ENCODE results near the gene SLC38A10. TPM values are rescaled to one million over a fixed set of nuclear protein-coding genes. Genes with fewer than 3 reads are reported as not detected.
A peak's percentile ranks its signal among the peaks of the same experiment; 100 is the strongest.

Gene SLC38A10
- polyA plus RNA-seq, 12 donors, result 32.7 to 57.4 (median 40.4) TPM; not detected in 1

DNA sequence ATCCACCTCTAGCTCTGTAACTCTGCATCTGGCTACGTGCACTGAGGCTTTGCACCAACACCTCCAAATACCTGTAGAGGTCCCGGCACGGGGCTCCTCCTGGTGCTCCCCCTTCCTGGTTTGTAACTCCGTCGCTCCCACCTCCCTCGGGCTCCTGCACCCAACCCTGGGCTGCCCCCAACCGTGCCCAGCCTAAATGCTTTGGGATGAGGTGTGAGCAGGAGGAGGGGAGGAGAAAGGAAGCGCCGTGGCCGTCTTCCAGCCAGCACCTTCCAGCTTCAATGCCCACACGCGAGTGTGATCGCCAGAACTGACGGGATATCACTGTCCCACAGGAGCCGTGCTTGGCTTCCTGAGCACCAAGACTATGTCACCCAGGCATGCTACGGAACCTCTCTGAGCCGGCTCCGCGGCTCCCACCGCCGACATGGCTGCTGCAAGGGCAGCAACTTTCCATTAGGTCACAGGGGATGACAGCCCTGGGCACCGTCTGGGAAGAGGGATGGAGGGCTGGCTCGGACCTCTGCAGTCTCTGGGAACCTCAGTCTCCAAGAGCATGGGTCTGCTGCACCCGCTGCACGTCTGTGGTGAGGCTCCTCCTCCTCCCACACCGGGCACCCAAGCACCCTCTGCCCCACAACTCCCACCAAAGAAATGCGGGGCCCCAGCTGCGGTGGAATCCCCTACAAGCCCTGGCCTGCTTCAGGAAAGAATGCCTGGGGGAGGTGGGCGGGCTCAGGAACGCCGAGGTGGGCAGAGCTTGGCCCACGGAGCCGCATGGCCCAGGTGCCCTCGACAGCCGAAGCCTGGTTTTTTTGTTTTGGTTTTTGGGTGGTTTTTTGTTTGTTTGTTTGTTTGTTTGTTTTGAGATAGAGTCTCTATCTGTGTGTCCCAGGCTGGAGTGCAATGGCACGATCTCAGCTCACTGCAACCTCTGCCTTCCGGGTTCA, 6.4 kb upstream of the SLC38A10 start:
- no peak for DNase-seq

GRCh38 chr17:81300586-81301155, 5.6 kb upstream of the SLC38A10 start:
- DNase-seq, result no peak

GRCh38 chr17:81299846-81300585, 4.9 kb upstream of the SLC38A10 start:
- DNase-seq, result no peak

- DNase-seq, result no peak
These were observed 4.1 kb upstream of the SLC38A10 start for GRCh38 chr17:81298991-81299738.

DNA sequence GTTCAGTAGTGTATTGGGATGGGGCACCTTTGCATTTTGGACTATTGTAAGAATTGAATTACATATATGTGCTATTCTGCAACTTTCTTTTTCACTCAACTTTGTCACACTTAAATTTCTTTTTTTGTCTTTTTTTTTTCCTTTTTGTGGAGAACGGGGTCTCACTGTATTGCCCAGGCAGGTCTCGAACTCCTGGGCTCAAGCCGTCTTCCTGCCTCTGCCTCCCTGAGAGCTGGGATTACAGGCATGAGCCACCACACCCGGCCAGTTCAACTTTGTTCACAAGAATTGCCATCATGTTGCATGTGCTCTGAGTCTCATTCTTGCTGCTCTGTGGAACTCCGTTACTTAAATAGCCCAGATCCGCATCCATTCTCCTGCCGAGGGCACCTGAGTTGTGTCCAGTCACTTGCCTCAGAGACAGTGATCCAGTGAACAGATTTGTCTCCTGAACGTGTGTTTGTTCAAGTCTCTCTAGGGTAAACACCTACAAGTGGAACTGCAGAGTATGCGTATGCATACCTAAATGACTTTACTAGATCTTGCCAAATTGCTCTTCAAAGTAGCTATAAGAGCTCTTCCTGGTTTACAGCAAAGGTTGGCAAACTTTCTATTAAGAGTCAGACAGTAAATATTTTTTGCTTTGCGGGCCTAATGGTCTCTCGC, 3.4 kb upstream of the SLC38A10 start:
- no peak for DNase-seq

DNA sequence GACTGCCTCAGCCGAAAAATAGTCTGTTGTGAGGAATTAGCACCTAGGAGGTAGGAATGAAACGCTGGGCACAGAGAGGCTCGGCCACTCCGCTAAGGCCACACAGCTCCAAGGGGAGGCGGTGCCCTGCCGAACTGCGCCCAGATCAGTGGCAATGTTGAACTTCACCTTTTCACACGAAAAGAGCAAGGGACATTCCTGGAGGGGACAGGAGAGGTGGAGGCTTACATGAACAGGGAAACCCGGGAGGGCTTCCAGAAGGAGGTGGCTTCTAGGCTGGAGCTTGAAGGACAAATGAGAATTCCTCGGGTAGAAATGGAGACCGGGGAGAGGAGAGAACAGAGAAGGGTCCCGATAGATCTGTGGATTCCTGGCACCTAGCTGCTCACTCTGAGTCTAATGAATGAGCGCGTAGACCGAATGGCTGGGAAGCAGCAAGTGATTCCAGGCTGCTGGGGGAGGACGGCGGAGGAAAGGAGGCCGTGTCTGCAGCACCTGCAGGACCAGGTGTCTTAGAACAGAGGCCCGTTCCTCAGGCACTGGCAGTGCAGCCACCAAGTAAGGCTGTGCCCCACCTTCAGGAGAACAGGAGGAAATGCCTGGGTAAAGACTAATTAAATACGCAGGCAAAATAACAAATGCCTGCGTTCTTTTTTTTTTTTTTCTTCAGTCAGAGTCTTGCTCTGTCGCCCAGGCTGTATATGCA, 722 bp upstream of the SLC38A10 start:
- no peak for DNase-seq

GRCh38 chr17:81294512-81295030, 536 bp downstream of the SLC38A10 start:
- DNase-seq, result no peak

DNA sequence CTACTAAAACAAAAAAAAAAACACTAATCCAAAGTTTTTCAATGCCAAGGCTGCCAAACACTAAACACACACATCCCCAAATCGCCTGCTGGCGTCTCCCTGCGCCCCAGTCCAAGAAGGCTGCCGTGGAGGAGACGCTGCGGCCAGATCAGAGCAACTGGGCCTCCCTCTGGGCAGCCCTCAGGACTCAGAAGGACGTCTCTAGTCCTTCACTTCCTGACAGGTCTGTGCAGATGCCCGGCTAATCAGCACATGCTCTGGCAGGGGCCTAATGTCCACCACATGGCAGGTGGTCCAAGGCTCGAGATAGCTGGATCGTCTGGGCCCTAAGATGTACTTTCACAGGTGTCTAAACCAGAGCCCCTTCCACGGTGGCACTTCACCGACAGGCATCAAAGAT, 2.7 kb downstream of the SLC38A10 start:
- DNase-seq, result no peak

DNA sequence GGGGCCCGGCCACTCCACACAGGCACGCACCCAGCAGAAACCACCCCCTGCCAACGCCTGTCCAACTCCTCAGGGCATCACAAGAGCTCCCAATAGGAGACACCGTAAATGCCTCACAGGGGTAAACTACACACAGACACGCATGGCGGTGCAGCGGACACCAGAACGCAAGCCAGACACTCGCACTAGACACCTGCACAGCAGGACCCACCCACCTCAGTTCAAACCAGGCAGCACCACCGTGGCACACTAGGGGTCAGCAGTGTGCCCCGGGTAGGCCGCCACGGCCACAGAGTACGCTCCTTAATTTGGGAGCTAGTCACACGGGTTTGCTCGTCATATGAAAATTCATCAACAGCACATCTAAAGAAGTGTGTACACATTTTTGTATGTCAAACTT, 3.4 kb downstream of the SLC38A10 start:
- DNase-seq, result no peak

DNA sequence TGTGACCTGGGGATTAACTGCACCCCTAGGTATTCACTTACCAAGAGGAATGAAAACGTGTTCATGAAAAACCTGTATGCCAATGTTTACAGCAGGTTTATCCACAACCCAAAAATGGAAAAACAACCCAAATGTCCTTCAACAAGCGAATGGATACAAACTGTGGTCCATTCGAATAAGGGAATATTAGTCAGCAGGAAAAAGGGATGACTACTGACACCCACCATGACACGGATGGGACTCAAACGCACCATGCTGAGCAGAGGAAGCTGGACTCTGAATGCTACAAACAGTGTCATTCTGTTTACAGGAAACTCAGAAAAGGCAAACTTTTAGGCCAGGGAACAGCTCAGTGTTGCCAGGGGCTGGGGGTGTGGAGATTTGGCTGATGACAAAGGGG, 4.9 kb downstream of the SLC38A10 start:
- no peak for DNase-seq

- DNase-seq, result no peak
These were observed 5.5 kb downstream of the SLC38A10 start for GRCh38 chr17:81289627-81290026.

DNA sequence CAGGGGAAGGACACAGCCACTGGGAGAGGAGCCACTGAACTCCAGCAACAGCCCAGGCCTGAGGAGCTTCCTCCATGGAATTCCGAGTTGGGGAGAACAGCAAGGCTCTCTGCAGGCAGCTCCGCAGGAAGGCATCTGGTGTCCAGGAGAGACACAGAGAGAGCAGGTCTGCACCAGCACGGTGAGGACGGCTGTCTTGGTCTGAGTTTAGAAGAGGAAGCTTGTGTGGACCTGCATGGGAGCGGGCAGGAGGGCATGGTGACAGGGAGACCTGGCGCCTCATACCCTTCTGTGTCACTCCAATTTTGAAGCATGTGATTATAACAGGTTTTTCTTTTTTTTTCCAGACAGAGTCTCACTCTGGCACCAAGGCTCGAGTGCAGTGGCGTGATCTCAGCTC, 6.4 kb downstream of the SLC38A10 start:
- DNase-seq, result no peak

- DNase-seq, result no peak
These were observed 7.2 kb downstream of the SLC38A10 start for GRCh38 chr17:81287741-81288430.

DNA sequence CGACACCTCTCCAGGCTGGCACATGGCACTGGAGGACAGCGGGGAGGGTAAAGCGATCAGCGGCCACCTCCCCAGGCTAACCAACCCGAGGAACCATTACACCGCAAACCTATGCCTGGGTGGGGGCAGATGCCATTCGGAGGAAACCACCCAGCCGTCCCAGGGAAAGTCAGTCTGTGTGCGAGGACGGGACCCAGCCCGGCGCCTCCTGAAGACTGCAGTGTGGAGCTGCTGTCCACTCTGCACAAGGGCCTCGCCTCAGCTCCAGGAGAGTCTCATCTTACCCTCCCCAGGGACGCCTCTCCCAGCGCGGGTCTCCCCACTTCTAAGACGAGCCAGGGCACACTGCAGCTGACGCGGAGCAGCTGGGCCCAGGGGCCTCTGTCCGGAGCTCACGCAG, 8.0 kb downstream of the SLC38A10 start:
- no peak for DNase-seq

DNA sequence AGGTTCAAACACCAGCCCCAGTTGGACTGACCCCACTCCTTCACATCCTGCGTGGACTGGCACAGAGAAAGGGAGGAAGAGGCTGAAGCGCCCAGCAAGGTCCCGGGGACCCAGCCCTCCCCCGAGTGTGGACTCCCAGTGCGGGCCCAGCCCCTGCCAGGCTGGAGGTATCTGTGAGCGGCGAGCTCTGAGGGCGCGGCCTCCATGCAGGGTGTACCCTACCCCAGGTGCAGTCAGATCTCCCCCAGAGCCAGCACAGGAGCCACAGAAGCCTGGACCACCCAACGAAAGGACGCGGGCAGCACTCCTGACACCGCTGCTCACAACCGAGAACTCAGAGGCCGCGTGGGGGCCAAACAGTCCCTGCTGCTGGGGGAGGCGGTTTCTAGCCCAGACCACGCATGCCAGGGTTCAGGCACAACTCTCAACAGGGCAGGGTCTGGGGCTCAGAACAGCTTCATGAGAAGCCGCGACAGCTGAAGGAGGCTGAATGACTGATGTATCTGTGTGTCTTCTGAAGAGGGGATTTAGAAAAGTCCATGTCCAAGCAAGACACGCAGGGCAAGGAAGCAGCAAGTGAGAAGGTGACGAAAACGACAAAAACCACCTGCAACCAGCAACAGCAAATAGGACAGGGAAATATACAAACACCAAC, 8.5 kb downstream of the SLC38A10 start:
- DNase-seq, result no peak

DNA sequence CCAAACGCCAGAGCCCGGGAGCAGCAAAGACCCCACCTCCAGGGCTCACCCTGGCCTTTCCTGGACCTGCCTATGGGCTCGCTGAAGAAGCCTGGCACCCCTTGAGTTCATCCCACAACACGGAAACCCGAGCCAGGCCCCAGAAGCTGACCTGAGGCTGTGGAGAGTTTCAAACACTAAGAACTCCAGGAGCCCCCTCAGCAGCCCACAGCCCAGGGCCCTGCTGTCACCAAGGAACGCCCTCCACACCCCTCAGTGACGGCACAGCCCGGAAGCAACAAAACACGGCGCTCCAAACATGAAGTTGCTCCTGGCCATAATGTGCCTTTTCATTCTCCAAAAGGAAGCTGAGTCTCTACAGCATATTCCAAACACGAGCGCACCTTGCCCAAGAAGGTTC, 9.2 kb downstream of the SLC38A10 start:
- no peak for DNase-seq

DNA sequence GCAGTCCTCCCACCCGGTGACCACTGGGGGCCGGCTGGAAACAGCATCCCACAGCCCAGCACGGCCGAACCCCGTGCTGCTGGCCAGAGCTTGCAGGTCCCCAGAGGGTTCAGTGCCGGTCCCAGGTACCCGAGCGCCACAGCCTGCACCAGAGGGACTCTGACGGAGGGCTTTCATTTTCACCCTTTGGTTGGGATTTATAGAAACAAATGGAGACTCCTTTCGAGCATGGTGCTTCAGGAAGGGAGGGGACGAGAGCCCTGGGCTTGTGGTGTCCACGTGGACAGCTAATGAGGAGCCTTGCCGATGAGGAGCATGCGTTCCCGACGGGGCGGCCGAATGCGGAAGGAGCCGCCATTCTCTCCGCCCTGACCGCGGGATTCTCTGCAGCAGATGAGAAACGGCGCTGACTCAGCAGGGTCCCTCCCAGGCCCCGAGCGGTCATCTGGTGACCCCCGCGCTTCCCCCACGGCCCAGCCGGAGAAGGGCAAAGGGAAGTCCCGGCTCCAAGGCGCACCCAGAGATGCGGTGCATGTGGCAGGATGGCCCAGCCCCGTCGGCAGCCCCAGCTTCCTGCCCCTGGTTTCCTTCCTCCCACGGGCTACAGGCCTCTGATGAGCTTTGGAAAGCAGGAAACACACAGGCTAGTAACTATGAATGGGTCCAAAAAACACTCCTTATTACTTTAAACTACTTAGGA, 9.8 kb downstream of the SLC38A10 start:
- DNase-seq, result peak; percentile 67

GRCh38 chr17:81282876-81283275, 12.2 kb downstream of the SLC38A10 start:
- no peak for DNase-seq

GRCh38 chr17:81282141-81282540, 13.0 kb downstream of the SLC38A10 start:
- DNase-seq, result no peak

Data from muscle of arm (tissue), 12 donors.